Measurements from ENCODE around the gene RAB6B. TPM values are rescaled to one million over a fixed set of nuclear protein-coding genes. Genes with fewer than 3 reads are reported as not detected.

RAB6B gene
- total and polyA plus RNA-seq, 2 of the 4 experiments (the other 2 are of a cell fraction) = 0.18 to 1.2 TPM

DNA sequence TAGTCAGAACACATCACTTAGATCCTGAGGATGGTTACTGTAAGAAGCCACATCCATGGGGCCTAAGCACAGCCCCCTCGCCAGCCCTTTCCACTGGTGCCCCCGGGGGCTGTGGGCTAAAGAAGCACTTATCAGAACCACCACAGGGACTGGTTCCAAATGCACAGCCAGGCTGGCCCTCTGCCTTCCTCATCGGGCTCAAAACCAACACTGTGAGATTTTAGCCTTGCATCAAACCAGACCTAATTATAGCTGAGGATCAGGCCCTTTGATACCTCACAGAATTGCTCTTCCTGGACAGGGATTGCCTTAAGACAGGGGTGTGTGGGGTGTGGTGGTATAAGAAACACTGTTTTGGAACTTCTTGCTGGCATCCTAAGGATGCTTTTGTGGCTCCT lies 66.4 kb downstream of the RAB6B start:
- H2AFZ ChIP-seq (replicated peaks; ENCODE audit: low read length, poor library complexity) = no peak overlapping the region
- no peak overlapping the region for H3K4me2 ChIP-seq (ENCODE audit: low read depth, low read length)
- H2AK5ac ChIP-seq (ENCODE audit: low read depth, low read length) = no peak overlapping the region
- no peak overlapping the region for H4K91ac ChIP-seq (ENCODE audit: insufficient read depth, low read depth, low read length)
- DNase-seq = no peak
- no peak overlapping the region for H3K4me3 ChIP-seq (ENCODE audit: insufficient read depth, low read depth, low read length)
- no peak overlapping the region for H2BK120ac ChIP-seq (ENCODE audit: low read depth, low read length)
- no peak overlapping the region for H3K27ac ChIP-seq (ENCODE audit: insufficient read depth, low read length)
- no peak overlapping the region for H2AK9ac ChIP-seq (replicated peaks; ENCODE audit: low read depth, low read length, poor library complexity)
- no peaks in the 10 kb centered on the region for H3K79me1 ChIP-seq (ENCODE audit: low read depth in 1 of 2, low read length in 2 of 2)
- no peaks in the 10 kb centered on the region for H4K20me1 ChIP-seq (ENCODE audit: insufficient read depth, low read length)
- H3K4ac ChIP-seq (ENCODE audit: low read depth, low read length) = no peak overlapping the region
- H3K4me1 ChIP-seq (ENCODE audit: control insufficient read depth, insufficient read depth, low read length) = no peaks in the 10 kb centered on the region
- no peak overlapping the region for H4K5ac ChIP-seq (ENCODE audit: low read depth, low read length)
- 80% methylated on average over 1 of the region's 3 CpGs; no CpG with 5 or more reads in 1 of the 2 experiments for WGBS, 2 experiments (ENCODE audit: extremely low coverage in 2 of 2, insufficient read length in 1 of 2)
- H2BK15ac ChIP-seq (ENCODE audit: low read depth, low read length) = no peak overlapping the region
- ATAC-seq (ENCODE audit: low read depth) = no peak
- H2BK20ac ChIP-seq (ENCODE audit: low read depth, low read length) = no peak overlapping the region
- H3K9me1 ChIP-seq (ENCODE audit: insufficient read depth, low read length) = peaks cover 11% of the 10 kb centered on the region
- TF ChIP-seq BHLHE40 (IDR thresholded peaks at IDR 0.05; ENCODE audit: low read depth, low read length) (no peak), RCOR1 (IDR thresholded peaks at IDR 0.05; ENCODE audit: insufficient replicate concordance, low read length) (no peak), MAZ (IDR thresholded peaks at IDR 0.05; ENCODE audit: borderline replicate concordance, low read depth, low read length) (no peak), FOS (IDR thresholded peaks at IDR 0.05; ENCODE audit: low read depth, low read length) (no peak), SMC3 (IDR thresholded peaks at IDR 0.05; ENCODE audit: low read depth, low read length) (no peak), CHD1 (IDR thresholded peaks at IDR 0.05; ENCODE audit: low read depth, low read length) (no peak), CEBPB (IDR thresholded peaks at IDR 0.05; ENCODE audit: low read depth, low read length) (no peak), POLR2A (IDR thresholded peaks at IDR 0.05; ENCODE audit: low read depth, low read length) (no peak), MAFK (IDR thresholded peaks at IDR 0.05; ENCODE audit: low read depth, low read length) (no peak), RFX5 (IDR thresholded peaks at IDR 0.05; ENCODE audit: low read depth, low read length) (no peak)
- TF ChIP-seq, protein P1, sequence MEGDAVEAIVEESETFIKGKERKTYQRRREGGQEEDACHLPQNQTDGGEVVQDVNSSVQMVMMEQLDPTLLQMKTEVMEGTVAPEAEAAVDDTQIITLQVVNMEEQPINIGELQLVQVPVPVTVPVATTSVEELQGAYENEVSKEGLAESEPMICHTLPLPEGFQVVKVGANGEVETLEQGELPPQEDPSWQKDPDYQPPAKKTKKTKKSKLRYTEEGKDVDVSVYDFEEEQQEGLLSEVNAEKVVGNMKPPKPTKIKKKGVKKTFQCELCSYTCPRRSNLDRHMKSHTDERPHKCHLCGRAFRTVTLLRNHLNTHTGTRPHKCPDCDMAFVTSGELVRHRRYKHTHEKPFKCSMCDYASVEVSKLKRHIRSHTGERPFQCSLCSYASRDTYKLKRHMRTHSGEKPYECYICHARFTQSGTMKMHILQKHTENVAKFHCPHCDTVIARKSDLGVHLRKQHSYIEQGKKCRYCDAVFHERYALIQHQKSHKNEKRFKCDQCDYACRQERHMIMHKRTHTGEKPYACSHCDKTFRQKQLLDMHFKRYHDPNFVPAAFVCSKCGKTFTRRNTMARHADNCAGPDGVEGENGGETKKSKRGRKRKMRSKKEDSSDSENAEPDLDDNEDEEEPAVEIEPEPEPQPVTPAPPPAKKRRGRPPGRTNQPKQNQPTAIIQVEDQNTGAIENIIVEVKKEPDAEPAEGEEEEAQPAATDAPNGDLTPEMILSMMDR (conservative IDR thresholded peaks at IDR 0.05; ENCODE audit: low read depth, low read length) = no peak
- TF ChIP-seq, protein P2, sequence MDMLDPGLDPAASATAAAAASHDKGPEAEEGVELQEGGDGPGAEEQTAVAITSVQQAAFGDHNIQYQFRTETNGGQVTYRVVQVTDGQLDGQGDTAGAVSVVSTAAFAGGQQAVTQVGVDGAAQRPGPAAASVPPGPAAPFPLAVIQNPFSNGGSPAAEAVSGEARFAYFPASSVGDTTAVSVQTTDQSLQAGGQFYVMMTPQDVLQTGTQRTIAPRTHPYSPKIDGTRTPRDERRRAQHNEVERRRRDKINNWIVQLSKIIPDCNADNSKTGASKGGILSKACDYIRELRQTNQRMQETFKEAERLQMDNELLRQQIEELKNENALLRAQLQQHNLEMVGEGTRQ (IDR thresholded peaks at IDR 0.05; ENCODE audit: low read depth, low read length) = no peak
- TF ChIP-seq, protein P3, sequence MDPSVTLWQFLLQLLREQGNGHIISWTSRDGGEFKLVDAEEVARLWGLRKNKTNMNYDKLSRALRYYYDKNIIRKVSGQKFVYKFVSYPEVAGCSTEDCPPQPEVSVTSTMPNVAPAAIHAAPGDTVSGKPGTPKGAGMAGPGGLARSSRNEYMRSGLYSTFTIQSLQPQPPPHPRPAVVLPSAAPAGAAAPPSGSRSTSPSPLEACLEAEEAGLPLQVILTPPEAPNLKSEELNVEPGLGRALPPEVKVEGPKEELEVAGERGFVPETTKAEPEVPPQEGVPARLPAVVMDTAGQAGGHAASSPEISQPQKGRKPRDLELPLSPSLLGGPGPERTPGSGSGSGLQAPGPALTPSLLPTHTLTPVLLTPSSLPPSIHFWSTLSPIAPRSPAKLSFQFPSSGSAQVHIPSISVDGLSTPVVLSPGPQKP (IDR thresholded peaks at IDR 0.05; ENCODE audit: borderline replicate concordance, low read depth, low read length) = no peak
- H4K8ac ChIP-seq (ENCODE audit: low read depth in 2 of 2, low read length in 2 of 2) = no peak overlapping the region
- intact Hi-C loops (cut with micrococcal nuclease) (no loop called here), in situ Hi-C loops (cut with MboI; ENCODE audit: low sequenced_read_pairs) (loop anchor here (10.0 kb wide), 1 partner anchor 375 kb away; no protein-coding TSS in a partner anchor), dilution Hi-C loops (cut with HindIII; ENCODE audit: low sequenced_read_pairs, unreplicated experiment) (no loop called here)
- H3K27me3 ChIP-seq (ENCODE audit: control insufficient read depth, insufficient read depth, low read length) = peaks cover 8% of the 10 kb centered on the region
- H3K14ac ChIP-seq (replicated peaks; ENCODE audit: low read depth, low read length) = no peak overlapping the region
- POLR2A ChIA-PET (ENCODE audit: unreplicated experiment) = no interaction called here
- no peak overlapping the region for H3K56ac ChIP-seq (ENCODE audit: extremely low read depth, insufficient read depth, low read length)
- H3K9ac ChIP-seq (ENCODE audit: low read depth, low read length) = no peak overlapping the region
- H3K36me3 ChIP-seq (ENCODE audit: control insufficient read depth, insufficient read depth, low read length) = peaks cover 8% of the 10 kb centered on the region
- H3K9me3 ChIP-seq (ENCODE audit: control insufficient read depth, insufficient read depth, low read length) = no peaks in the 10 kb centered on the region
- no peak overlapping the region; the same call in 1 of the 2 replicates for H3K23ac ChIP-seq (ENCODE audit: low read depth, low read length)
- H2BK5ac ChIP-seq (ENCODE audit: low read depth, low read length, poor library complexity, severe bottlenecking) = no peak overlapping the region
- BruUV-seq (replicated peaks) = no TSS peak
- no peak overlapping the region for H3K18ac ChIP-seq (ENCODE audit: low read depth, low read length)
- CTCF ChIA-PET = no interaction called here
